GM19455 (cell line): ENCODE data around the gene CDO1.

Experiments used
- ATAC-seq: cut with Tn5 transposase; IDR thresholded peaks from one replicate; pipeline ENCODE4 v1.9.1; 2021; ENCODE audit not compliant: unreplicated experiment

The CDO1 gene

DNA sequence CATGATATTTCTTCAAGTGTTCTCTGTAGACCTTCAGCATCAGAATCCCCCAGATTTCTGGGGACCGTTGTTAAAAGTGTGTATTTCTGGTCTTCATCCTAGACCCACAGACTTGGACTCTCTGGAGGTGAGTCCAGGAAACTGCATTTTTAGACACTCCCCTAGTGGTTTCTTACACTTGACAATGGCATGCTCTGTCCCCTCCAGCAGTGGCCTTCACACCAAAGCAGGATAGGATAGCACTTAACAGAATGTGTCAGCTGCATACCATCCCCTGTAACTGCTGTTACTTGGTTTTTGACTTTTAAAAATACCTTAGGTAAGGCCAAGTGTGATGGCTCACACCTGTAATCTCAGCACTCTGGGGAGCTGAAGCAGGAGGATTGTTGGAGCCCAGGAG is 20.8 kb downstream of the CDO1 start:
- no peak for ATAC-seq

DNA sequence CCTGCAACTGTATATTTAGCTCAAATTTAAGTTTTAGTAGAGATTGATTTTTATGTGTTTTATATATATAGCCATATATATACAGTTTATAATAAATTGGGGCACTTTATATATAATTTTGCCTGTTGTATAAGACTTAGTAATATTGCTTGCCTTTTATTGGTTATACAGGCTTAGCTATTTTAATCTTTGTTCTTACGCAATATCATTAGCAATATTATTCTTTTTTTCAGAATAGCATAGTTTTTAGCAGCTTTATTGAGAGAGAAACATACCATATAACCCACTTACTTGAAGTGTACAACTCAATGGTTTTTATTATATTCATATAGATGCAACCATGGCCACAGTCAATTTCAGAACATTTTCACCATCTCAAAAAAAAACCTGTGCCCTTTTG is 28.0 kb downstream of the CDO1 start:
- ATAC-seq: no peak

DNA sequence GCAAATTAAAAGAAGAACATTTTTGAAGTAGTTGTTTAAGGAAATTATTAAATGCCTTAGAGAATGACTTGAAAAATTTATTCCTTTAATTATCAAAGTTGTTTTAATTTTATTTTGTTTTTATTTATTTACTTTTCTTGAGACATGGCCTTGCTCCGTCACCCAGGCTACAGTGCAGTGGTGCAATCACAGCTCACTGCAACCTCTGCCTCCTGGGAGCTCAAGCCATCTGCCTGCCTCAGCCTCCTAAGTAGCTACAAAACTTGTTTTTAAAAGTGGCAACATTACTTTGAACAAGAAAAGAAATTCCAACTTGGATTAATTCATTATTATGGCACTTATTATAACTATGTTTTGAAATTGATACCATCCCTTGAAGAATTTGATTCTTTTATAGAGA is 29.0 kb downstream of the CDO1 start:
- ATAC-seq: no peak

DNA sequence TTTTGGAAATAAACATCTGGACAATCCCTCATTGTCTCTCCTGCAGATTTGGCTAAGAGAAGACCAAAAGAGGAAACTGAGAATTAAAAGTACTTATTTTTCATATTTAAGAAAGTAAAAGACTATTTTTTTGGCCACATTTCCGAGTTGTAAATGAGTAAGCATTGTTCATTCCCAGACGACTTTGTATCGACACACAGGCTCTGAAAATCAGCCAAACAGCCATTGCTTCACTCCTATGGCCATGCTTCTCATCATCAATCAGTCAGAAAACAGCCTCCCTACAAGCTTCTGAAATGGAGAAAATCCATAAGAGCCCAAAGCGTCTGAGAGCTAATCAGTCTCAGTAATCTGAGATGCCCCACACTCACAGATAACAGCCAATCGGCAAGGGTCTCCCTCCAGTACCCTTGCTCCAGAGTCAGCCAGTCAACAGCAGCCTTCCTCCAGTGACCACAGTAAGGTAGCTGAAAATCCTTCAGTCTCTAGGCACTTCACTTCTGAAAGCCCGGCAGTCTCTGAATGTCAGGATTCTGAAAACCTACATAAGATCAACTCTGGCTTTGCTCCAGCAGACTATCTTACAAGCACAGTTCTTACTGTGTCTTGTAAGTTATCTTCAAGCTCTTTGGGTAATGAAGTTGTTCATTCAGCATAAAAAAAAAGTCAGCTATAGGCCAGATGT is 30.9 kb downstream of the CDO1 start:
- no peak for ATAC-seq

DNA sequence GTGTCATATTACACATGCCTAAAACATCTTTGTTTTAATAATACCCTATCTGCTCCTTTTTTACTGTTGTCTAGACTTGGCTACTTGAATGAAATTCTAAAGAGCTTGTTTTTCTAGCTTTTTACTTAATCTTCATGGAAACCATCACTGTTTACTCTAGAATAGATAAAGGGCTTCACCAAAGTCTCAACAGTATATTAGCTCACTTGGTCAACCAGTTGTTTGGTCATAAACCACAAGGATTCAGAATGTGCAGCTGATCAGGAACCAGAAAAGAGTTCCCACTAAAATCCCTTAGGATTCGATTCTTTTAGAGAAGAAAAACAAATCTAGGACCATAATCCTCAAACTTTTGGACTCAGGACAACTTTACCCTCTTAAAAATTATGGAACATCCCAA is 38.0 kb downstream of the CDO1 start:
- ATAC-seq: no peak

DNA sequence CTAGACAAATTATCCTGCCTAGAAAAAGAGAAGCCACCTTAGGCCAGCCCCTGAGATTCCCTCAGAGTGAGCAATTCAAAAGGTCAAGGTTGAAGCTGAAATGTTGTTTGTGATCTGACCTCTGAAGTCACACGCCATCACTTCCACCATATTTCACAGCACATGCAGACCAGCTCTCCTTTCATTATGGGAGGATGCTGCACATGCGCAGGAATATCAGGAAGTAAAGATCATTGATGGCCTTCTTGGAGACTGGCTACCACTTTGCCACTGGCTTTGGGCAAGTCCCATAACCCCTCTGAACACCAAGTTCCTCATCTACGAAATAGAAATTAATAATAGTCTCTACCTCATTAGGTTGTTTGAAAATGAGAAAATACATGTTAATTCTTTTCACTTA is 39.5 kb downstream of the CDO1 start:
- ATAC-seq: no peak

DNA sequence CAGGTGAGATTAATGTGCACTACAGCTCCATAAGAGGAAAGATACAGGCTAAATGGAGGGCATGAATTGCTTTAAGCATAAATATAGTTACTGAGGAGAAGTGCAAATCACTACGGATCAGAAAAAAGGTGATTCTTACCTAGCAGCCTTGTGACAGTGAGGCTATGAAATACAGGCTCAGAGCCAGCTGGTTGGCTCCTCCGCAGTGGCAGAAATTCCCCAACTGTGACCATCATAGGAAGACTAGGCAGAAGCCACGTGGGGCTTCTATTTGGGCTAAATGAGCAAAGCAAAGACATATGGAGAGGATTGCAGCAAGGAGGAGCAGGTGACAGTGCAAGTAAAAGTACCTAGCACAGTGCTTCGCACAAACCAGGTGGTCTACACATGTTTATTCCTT is 40.5 kb downstream of the CDO1 start:
- ATAC-seq: no peak

DNA sequence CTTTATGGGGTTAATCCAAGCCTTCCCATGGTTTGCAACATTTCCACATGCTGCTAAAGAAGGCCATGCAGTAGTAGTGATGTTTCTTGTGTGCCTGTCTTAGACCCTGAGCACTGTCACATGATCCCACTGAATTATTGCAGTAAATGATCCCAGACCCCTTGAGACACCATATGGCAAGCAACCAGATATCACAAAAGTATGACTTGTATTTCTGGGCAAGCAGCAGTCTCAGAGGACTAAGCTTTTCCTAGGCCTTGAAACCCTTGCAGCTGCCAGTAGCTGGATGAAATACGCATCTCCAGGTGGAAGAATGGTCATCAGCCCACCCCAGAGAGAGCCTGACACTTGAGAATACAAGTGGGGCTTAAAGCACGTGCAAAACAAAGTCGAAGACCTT is 41.8 kb downstream of the CDO1 start:
- ATAC-seq: no peak

DNA sequence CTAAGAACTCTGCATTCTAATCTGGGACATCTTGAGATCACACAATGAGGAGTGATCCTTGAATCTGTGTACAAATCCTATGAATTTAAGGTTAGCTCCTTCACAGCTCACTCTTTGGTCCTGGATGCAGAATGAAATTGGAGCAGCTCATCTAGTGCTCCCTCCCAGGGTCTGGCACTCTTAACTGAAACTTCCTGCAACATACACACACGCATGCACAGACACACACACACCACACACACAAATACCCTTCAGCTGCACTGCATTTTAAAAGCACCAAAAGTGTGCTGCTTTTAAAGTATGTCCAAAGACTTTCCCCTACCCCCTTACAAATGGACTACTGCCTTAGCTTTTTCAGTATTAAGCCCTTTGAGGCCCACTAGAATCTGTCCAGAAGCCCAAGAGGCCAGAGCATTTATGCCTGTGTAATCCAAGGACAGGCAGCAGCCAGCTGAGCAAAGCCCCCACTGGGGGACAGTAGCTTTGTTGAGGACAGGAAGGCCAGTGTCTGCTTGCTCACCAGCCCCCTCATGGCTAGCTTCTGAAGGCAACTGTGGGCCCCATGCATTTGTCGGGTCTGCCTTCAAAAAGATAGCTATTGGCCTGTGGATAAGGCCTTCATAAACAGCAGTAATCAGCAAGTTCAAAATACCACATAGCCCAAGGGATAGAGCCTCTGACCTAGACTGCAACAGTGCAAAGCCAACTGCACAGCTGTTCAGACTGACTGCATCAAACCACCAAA is 43.6 kb downstream of the CDO1 start:
- ATAC-seq: no peak

DNA sequence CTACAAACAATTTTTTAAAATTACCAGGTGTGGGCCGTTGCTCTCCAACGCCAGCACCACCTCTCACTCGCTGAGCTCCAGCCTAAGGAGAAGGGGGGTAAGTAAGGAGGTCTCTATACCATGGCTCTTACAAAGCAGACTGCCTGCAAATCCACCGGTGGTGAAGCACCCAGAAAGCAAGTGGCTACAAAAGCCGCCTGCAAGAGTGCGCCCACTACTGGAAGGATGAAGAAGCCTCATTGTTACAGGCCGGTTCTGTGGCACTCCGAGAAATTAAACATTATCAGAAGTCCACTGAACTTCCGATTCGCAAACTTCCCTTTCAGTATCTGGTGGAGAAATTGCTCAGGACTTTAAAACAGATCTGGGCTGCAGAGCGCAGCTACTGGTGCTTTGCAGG is 46.0 kb downstream of the CDO1 start:
- ATAC-seq: no peak

DNA sequence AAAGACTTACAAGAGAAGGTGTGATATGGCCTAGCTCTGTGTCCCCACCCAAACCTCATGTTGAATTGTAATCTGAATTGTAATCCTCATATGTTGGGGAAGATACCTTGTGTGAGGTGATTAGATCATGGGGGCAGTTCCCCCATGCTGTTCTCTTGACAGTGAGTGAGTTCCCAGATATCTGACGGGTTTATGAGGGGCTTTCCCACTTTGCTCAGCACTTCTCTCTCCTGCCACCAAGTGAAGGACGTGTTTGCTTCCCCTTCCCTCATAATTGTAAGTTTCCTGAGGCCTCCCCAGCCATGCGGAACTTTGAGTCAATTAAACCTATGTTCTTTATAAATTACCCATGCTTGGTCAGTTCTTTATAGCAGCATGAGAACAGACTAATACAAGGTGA is 49.0 kb downstream of the CDO1 start:
- ATAC-seq: no peak

DNA sequence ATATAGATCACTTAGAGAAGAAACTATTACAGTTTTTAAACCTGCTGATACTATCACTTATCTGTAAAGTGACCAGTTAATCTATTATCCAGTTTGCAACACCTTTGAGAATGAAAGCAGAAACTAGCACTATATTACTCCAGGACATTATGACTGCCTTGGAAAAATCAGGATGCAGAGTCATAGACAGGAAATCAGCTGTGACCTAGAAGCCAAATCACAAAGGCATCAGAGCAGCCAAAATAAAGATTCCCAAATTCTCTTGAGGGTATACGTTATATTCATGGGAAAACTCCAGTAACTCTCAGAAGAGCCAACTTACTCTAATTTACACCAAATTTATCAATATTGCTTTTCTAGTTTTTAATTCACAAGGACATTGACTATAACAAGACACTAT is 49.9 kb downstream of the CDO1 start:
- no peak for ATAC-seq

DNA sequence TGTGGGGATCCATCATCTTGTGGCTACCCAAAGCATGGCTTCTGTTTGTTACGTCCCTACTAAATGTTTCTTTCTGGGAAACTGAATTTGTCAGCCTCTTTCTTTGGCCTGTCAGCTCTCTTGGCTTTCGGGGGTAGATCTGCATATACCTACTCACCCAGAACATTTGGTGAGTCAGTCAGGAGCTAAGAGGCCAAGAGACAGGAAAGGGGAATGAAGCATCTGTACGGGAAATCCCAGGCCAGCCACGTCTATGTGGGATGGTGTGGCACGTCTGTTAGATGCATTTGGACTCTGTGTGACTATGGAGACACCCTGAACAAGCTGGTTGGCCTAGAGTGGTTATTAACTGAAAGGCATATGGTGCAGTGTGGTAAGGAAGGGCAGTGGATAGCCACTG is 58.1 kb downstream of the CDO1 start:
- no peak for ATAC-seq

DNA sequence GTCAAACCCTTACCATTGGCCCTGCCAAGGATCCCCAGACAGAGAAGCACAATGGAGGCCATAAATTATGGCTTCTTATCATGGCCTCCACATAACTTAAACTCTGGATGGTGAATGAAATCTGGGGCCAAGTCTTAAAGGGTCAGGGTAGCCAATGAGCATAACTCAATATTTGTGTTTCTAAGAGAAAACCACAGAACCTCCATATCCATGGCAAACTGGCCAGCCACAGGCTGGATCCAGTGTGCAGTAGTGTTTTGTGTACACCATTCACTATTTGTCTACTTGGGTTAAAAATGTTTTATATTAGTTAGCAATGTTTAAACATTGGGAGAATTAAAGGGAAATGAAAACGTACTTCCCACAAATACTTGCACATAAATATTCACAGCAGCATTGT is 60.8 kb downstream of the CDO1 start:
- ATAC-seq: no peak
